HEK293T (cell line): ENCODE data around the gene SLC22A14.
"Not testable (repeated sequence)": the region's sequence is repeated elsewhere in the genome, so short reads cannot be mapped to it uniquely, and the experiment has no call there.

Source experiments
- CTCF ChIA-PET: fragments of 350-600 bp; formaldehyde crosslinking; extraction: SDS; loops from one replicate; lab custom pipeline; 2021; ENCODE audit warnings: antibody characterized with exemption, inconsistent platforms; lab: Yijun Ruan, JAX
- POLR2A ChIA-PET: fragments of 350-600 bp; formaldehyde crosslinking; extraction: SDS; loops from one replicate; lab custom pipeline; 2020; ENCODE audit warnings: antibody characterized with exemption, inconsistent platforms; lab: Yijun Ruan, JAX
- DNase-seq: peaks from one replicate; pipeline ENCODE4 v3.0.0; 2012; ENCODE audit warnings: mixed read lengths; ENCODE audit errors: extremely low spot score
- ARNT ChIP-seq: fragments of 450-650 bp; IDR thresholded peaks from 2 replicates; pipeline ENCODE4 v1.6.1; 2017; ENCODE audit warnings: mild to moderate bottlenecking
- BHLHE40 ChIP-seq: fragments of 450-650 bp; IDR thresholded peaks from 2 replicates; pipeline ENCODE4 v1.6.1; 2016; ENCODE audit warnings: mild to moderate bottlenecking, moderate library complexity, borderline replicate concordance
- CTBP1 ChIP-seq: fragments of 450-650 bp; IDR thresholded peaks from 2 replicates; pipeline ENCODE4 v1.6.1; 2016; ENCODE audit warnings: borderline replicate concordance
- ELF4 ChIP-seq: fragments of 450-650 bp; IDR thresholded peaks from 2 replicates; pipeline ENCODE4 v1.6.1; 2017; ENCODE audit warnings: antibody characterized with exemption
- FOXA1 ChIP-seq: fragments of 450-650 bp; IDR thresholded peaks from 2 replicates; pipeline ENCODE4 v1.6.1; 2016; ENCODE audit warnings: mild to moderate bottlenecking
- FOXK2 ChIP-seq: fragments of 450-650 bp; IDR thresholded peaks from 2 replicates; pipeline ENCODE4 v1.6.1; 2016; ENCODE audit warnings: mild to moderate bottlenecking
- FOXM1 ChIP-seq: fragments of 450-650 bp; IDR thresholded peaks from 2 replicates; pipeline ENCODE4 v1.6.1; 2017; ENCODE audit warnings: mild to moderate bottlenecking, borderline replicate concordance
- HDGF ChIP-seq: fragments of 450-650 bp; IDR thresholded peaks from 2 replicates; pipeline ENCODE4 v1.6.1; 2017; ENCODE audit warnings: antibody characterized with exemption, borderline replicate concordance
- L3MBTL2 ChIP-seq: fragments of 450-650 bp; conservative IDR thresholded peaks from 2 replicates; pipeline ENCODE4 v1.6.1; 2016; ENCODE audit warnings: mild to moderate bottlenecking
- LEF1 ChIP-seq: fragments of 450-650 bp; IDR thresholded peaks from 2 replicates; pipeline ENCODE4 v1.6.1; 2017; ENCODE audit warnings: mild to moderate bottlenecking, borderline replicate concordance
- NFRKB ChIP-seq: fragments of 450-650 bp; IDR thresholded peaks from 2 replicates; pipeline ENCODE4 v1.6.1; 2016; ENCODE audit warnings: mild to moderate bottlenecking, moderate library complexity
- SP1 ChIP-seq: fragments of 450-650 bp; IDR thresholded peaks from 2 replicates; pipeline ENCODE4 v1.6.1; 2017
- SUZ12 ChIP-seq: fragments of 450-650 bp; IDR thresholded peaks from 2 replicates; pipeline ENCODE4 v1.6.1; 2016; ENCODE audit warnings: mild to moderate bottlenecking
- TARDBP ChIP-seq: fragments of 450-650 bp; IDR thresholded peaks from 2 replicates; pipeline ENCODE4 v1.6.1; 2016
- ZNF384 ChIP-seq: fragments of 450-650 bp; IDR thresholded peaks from 2 replicates; pipeline ENCODE4 v1.6.1; 2016
- TF ChIP-seq, protein P1 (sequence below): fragments of 450-650 bp; IDR thresholded peaks from 2 replicates; pipeline ENCODE4 v1.6.1; 2016

Gene SLC22A14

GRCh38 chr3:38315488-38316230, 33.6 kb downstream of the SLC22A14 start:
- TF ChIP-seq FOXK2 (no peak), TARDBP (no peak), L3MBTL2 (no peak), BHLHE40 (no peak), ZNF384 (no peak), LEF1 (no peak), SUZ12 (no peak), FOXM1 (no peak), HDGF (no peak), ARNT (no peak), SP1 (no peak), FOXA1 (no peak)
- TF ChIP-seq, protein P1, sequence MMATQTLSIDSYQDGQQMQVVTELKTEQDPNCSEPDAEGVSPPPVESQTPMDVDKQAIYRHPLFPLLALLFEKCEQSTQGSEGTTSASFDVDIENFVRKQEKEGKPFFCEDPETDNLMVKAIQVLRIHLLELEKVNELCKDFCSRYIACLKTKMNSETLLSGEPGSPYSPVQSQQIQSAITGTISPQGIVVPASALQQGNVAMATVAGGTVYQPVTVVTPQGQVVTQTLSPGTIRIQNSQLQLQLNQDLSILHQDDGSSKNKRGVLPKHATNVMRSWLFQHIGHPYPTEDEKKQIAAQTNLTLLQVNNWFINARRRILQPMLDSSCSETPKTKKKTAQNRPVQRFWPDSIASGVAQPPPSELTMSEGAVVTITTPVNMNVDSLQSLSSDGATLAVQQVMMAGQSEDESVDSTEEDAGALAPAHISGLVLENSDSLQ, result no peak
- ChIA-PET CTCF (no interaction called here), POLR2A (no interaction called here)
- DNase-seq, result no peak

DNA sequence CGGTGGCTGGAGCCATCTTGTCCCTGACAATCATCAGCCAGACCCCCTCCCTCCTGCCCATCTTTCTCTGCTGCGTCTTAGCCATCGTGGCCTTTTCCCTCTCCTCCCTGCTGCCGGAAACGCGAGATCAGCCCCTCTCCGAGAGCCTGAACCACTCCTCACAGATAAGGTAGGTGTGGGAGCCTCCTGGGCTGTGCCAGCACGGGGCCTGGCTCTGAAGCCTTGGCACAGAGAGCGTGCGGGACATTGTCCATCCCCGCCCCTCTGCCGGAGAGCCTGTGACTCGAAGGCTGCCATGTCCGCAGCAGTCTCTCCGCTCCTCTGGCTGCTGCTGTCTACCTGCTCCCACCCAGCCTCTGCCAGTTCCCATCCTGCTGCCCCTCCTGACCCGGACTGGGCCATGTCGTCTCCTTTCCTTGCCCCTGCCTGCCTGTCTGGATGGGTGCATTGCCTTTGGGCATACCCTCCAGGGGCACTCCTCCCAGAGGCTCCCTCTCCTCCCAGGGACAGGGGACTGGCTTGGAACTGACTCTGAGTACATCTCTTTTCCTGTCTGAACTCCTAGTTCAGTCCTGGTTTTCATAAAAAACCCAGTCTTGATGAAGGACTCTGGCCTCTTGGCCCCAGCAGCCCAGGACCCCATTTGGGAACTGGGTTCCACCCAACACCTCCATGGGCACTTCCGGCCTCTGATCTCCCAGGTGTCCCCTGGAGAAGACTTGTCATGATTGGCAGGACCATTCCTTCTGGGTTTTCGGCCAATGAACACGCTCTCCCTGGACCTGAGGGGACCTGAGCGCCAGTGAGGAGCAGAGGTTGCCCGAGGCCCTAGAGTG, 34.5 kb downstream of the SLC22A14 start:
- DNase-seq, result no peak
- POLR2A ChIA-PET, result no interaction called here
- CTCF ChIA-PET, result no interaction called here
- no peak for TF ChIP-seq ARNT
- TF ChIP-seq HDGF, result no peak
- TF ChIP-seq FOXA1, result no peak
- no peak for TF ChIP-seq ZNF384
- no peak for TF ChIP-seq NFRKB
- TF ChIP-seq CTBP1, result no peak
- TF ChIP-seq, protein P1, result no peak
- TF ChIP-seq FOXK2, result no peak
- TF ChIP-seq LEF1, result no peak
- TF ChIP-seq FOXM1, result no peak
- TF ChIP-seq BHLHE40, result no peak
- no peak for TF ChIP-seq SUZ12
- TF ChIP-seq SP1, result no peak
- TF ChIP-seq L3MBTL2, result no peak
- no peak for TF ChIP-seq ELF4

DNA sequence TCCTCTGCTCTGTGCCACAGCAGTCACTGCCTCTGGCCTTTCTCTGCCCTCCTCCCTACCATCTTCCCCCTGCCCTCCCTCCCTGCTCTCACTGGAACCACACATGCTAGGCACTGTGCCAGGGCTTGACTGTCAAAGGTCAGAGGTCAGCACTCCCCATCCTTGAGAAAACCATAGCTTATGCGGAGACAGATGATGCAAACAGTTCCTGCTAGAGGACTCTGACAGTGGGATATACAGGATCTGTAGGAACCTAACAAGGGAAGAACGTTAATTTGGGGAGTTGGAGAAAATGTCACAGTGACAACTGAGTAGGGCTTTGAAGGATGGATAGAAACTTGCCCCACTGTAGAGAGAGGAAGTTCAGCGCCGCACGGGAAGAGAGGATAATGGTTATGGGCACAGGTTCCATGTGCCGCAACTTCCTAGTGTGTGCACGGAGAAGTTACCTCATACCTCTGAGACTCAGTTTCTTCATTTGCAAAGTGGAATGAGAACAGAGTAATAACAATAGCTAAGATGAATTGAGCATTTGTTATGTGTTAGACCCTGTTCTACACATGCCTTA, 35.2 kb downstream of the SLC22A14 start:
- ChIA-PET CTCF (no interaction called here), POLR2A (no interaction called here)
- no peak for DNase-seq
- TF ChIP-seq SP1 (no peak), TARDBP (no peak), BHLHE40 (no peak), FOXA1 (no peak), ZNF384 (no peak), HDGF (no peak), SUZ12 (no peak), ELF4 (no peak), L3MBTL2 (no peak), CTBP1 (no peak), NFRKB (no peak), ARNT (no peak), FOXK2 (no peak), LEF1 (no peak), FOXM1 (no peak)
- TF ChIP-seq, protein P1, result no peak

- ChIA-PET POLR2A (no interaction called here), CTCF (interaction anchor here (0.6 kb wide), 1 partner anchor 376 kb away, joined by 3 read pairs; no protein-coding TSS in a partner anchor)
- TF ChIP-seq ELF4 (no peak), SUZ12 (no peak), FOXK2 (no peak), HDGF (no peak), BHLHE40 (no peak), LEF1 (no peak), CTBP1 (no peak), SP1 (no peak), FOXM1 (no peak), L3MBTL2 (no peak), TARDBP (no peak), FOXA1 (no peak), NFRKB (no peak)
- TF ChIP-seq, protein P1, result no peak
- no peak for DNase-seq
These were observed 36.9 kb downstream of the SLC22A14 start for GRCh38 chr3:38318766-38319671.

GRCh38 chr3:38320638-38321037, 38.5 kb downstream of the SLC22A14 start:
- CTCF ChIA-PET, DNase-seq: not testable (repeated sequence)
- POLR2A ChIA-PET, result interaction anchor here (0.6 kb wide), 1 partner anchor 523 kb away, joined by 3 read pairs; no protein-coding TSS in a partner anchor
